ENCODE data around the gene MUSK. TPM values are rescaled to one million over a fixed set of nuclear protein-coding genes. Genes with fewer than 3 reads are reported as not detected.

The MUSK gene
- total and polyA plus RNA-seq, 2 donors (not counting 3 experiments of a cell fraction or from before 2014, with no cell fraction given): 0.08 TPM; not detected in 1

DNA sequence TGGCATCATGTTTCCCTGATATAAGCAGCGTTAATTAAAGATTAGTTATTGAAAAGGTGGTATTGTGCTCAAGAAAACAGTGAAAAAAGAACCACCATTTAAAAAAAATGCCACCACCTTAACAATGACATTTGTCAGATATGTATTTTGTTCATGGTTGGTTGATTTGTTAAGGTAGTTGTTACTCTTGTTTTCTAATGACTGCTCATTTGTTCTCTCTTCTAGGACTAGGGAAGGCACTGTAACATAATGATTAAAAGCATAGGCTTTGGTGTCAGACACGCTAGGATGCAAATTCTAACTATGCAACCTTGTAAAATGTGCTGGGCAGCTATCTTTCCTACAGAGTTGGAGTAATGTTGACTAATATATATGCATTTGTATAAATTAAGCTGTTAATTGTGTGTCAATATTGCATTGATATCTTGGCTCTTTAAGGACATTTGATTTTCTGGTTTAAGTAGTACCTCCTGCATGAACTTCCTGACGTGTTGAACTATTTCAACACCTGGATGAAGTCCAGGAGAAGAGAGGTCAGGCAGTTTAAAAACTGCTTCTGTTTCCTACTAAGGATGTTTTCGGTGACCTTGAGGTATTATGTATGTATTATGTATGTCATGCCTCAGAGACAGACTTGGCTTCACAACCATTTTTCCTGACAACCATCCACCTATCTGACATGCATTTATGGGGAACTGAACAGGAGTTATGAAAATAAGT lies 77.8 kb downstream of the MUSK start:
- Histone ChIP-seq H3K4me2 (ENCODE audit: insufficient read depth, low read length) (no peak overlapping the region), H2AFZ (ENCODE audit: low read depth, low read length) (no peak overlapping the region), H3K4me1 (ENCODE audit: control insufficient read depth, extremely low read depth, insufficient read depth, low read length) (peaks cover 59% of the 10 kb centered on the region), H3K36me3 (ENCODE audit: control insufficient read depth in 2 of 2, extremely low read depth in 1 of 2, insufficient read depth in 2 of 2, low read length in 2 of 2) (no peaks in the 10 kb centered on the region), H3K79me2 (ENCODE audit: control insufficient read depth, insufficient read depth, low read length) (no peaks in the 10 kb centered on the region), H3K27me3 (ENCODE audit: control insufficient read depth in 2 of 2, insufficient read depth in 2 of 2, low read length in 2 of 2) (no peaks in the 10 kb centered on the region), H3K4me3 (replicated peaks in 1 of 3; ENCODE audit: insufficient read depth in 1 of 3, low read depth in 1 of 3, low read length in 3 of 3) (no peak overlapping the region), H3K9ac (replicated peaks; ENCODE audit: extremely low read depth, insufficient read depth, low read length) (no peak overlapping the region), H3K9me1 (replicated peaks; ENCODE audit: control insufficient read depth, extremely low read depth, insufficient read depth, low read length) (no peaks in the 10 kb centered on the region), H3K27ac (ENCODE audit: insufficient read depth, low read depth, low read length) (no peak overlapping the region), H4K20me1 (replicated peaks; ENCODE audit: control insufficient read depth, extremely low read depth, insufficient read depth, low read length) (no peaks in the 10 kb centered on the region), H3K9me3 (replicated peaks; ENCODE audit: control insufficient read depth, insufficient read depth, low read length) (no peaks in the 10 kb centered on the region)
- peak; percentile 27 for DNase-seq (ENCODE audit: low read depth, low spot score)
- TF ChIP-seq, protein P1, sequence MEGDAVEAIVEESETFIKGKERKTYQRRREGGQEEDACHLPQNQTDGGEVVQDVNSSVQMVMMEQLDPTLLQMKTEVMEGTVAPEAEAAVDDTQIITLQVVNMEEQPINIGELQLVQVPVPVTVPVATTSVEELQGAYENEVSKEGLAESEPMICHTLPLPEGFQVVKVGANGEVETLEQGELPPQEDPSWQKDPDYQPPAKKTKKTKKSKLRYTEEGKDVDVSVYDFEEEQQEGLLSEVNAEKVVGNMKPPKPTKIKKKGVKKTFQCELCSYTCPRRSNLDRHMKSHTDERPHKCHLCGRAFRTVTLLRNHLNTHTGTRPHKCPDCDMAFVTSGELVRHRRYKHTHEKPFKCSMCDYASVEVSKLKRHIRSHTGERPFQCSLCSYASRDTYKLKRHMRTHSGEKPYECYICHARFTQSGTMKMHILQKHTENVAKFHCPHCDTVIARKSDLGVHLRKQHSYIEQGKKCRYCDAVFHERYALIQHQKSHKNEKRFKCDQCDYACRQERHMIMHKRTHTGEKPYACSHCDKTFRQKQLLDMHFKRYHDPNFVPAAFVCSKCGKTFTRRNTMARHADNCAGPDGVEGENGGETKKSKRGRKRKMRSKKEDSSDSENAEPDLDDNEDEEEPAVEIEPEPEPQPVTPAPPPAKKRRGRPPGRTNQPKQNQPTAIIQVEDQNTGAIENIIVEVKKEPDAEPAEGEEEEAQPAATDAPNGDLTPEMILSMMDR (IDR thresholded peaks at IDR 0.05; ENCODE audit: extremely low read depth in 1 of 2, insufficient read depth in 1 of 2, low read depth in 1 of 2, low read length in 2 of 2): no peak
- TF ChIP-seq POLR2AphosphoS5 (IDR thresholded peaks at IDR 0.05; ENCODE audit: insufficient read depth, low read depth, low read length) (no peak), FOS (IDR thresholded peaks at IDR 0.05; ENCODE audit: borderline replicate concordance, insufficient read depth, low read length) (no peak), EZH2 (IDR thresholded peaks at IDR 0.05; ENCODE audit: borderline replicate concordance, low read depth, low read length, severe bottlenecking) (no peak), GATA2 (IDR thresholded peaks at IDR 0.05; ENCODE audit: insufficient read depth, insufficient read length, low read depth, low read length) (no peak)
- TF ChIP-seq, protein P2, sequence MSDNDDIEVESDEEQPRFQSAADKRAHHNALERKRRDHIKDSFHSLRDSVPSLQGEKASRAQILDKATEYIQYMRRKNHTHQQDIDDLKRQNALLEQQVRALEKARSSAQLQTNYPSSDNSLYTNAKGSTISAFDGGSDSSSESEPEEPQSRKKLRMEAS (IDR thresholded peaks at IDR 0.05; ENCODE audit: insufficient read depth, insufficient read length): no peak
- no peak for FAIRE-seq
- POLR2A ChIA-PET: no interaction called here
- intact Hi-C loops (cut with micrococcal nuclease) (loop anchor here (5.0 kb wide), 1 partner anchor 94 kb away; no protein-coding TSS in a partner anchor), dilution Hi-C loops (cut with MboI; ENCODE audit: extremely low pct_ligation_motif_present, low sequenced_read_pairs) (no loop called here)
- CTCF ChIA-PET: no interaction called here
- BruUV-seq (replicated peaks): no TSS peak

Data from endothelial cell of umbilical vein (primary cell).